Stimulated activated CD4-positive, alpha-beta T cell treated with anti-CD3 and anti-CD28 coated beads, Interleukin-1b, Interleukin-23, amount 100 ng/mL, for 1 hour (primary cell): ENCODE data around the gene ZNF20.

ENCODE experiments used
- DNase-seq, 2 donors: peaks; one replicate each; pipeline ENCODE4 v3.0.0-alpha.2; 2020; ENCODE audit warnings: low read depth in 2 of 2

The ZNF20 gene

GRCh38 chr19:12139885-12140544 lies at the start of gene ZNF20:
Gene ZNF20, minus strand, starts transcription at chr19:12140350. Its CDS starts 168 bp downstream, at chr19:12140182.
- peak; percentile 73 to 82 for DNase-seq

- no peak for DNase-seq
These were observed 47.5 kb upstream of the ZNF20 start for GRCh38 chr19:12187625-12188024.

- DNase-seq = no peak
These were observed 40.2 kb upstream of the ZNF20 start for GRCh38 chr19:12180377-12180776.

GRCh38 chr19:12166626-12167025 lies 26.5 kb upstream of the ZNF20 start:
- DNase-seq = no peak

- DNase-seq = no peak
These were observed 23.7 kb upstream of the ZNF20 start for GRCh38 chr19:12163826-12164225.

- DNase-seq = peak; percentile 75 to 81
These were observed 23.0 kb upstream of the ZNF20 start, which contains the start of gene ZNF136 for GRCh38 chr19:12162882-12163806. Gene ZNF136, plus strand, starts transcription at chr19:12163096. Its CDS starts 108 bp downstream, at chr19:12163204.

- no peak for DNase-seq
These were observed 22.3 kb upstream of the ZNF20 start for GRCh38 chr19:12162513-12162881.

GRCh38 chr19:12159773-12160414 lies 19.7 kb upstream of the ZNF20 start:
- no peak for DNase-seq

- no peak for DNase-seq
These were observed 16.3 kb upstream of the ZNF20 start, which contains the start of gene ZNF625 for GRCh38 chr19:12156223-12157058. Gene ZNF625, minus strand, starts transcription at chr19:12156734. Its CDS starts 176 bp downstream, at chr19:12156558.

- DNase-seq = no peak
These were observed 15.2 kb upstream of the ZNF20 start for GRCh38 chr19:12155324-12155860.

- DNase-seq = no peak
These were observed 5.2 kb upstream of the ZNF20 start for GRCh38 chr19:12145348-12145747.

GRCh38 chr19:12141405-12141736 lies 1.2 kb upstream of the ZNF20 start:
- no peak for DNase-seq

GRCh38 chr19:12140545-12141404 lies 625 bp upstream of the ZNF20 start:
- peak; percentile 69 to 79 for DNase-seq

- no peak for DNase-seq
These were observed 881 bp downstream of the ZNF20 start for GRCh38 chr19:12139269-12139668.

- no peak for DNase-seq
These were observed 2.8 kb downstream of the ZNF20 start for GRCh38 chr19:12137221-12137940.

- no peak for DNase-seq
These were observed 7.1 kb downstream of the ZNF20 start for GRCh38 chr19:12133069-12133468.

GRCh38 chr19:12126707-12127106 lies 13.4 kb downstream of the ZNF20 start:
- DNase-seq = no peak

- DNase-seq = no peak
These were observed 22.8 kb downstream of the ZNF20 start for GRCh38 chr19:12117201-12117970.

GRCh38 chr19:12113121-12113520 lies 27.0 kb downstream of the ZNF20 start:
- no peak for DNase-seq
